ENCODE results near the gene RNF14. TPM values are rescaled to one million over a fixed set of nuclear protein-coding genes. Genes with fewer than 3 reads are reported as not detected.

RNF14 gene
- total and polyA plus RNA-seq, 2 donors (not counting 1 experiment from before 2014, with no cell fraction given) = 10.5 to 26.6 TPM

GRCh38 chr5:141950207-141951005 is 18.5 kb upstream of the RNF14 start:
- H3K36me3 ChIP-seq (replicated peaks in 1 of 2; ENCODE audit: control extremely low read depth in 1 of 2, control insufficient read depth in 1 of 2, extremely low read depth in 1 of 2, insufficient read depth in 2 of 2, low read length in 1 of 2) = no peaks in the 10 kb centered on the region
- POLR2A ChIA-PET = no interaction called here
- no peak overlapping the region for H3K4me3 Mint-ChIP-seq
- no peaks in the 10 kb centered on the region for H3K9me3 ChIP-seq (ENCODE audit: control extremely low read depth in 1 of 3, control insufficient read depth in 2 of 3, insufficient read depth in 1 of 3, low read length in 2 of 3)
- CTCF ChIA-PET = interaction anchor here (1.0 to 1.2 kb wide), 2 partner anchors 10 to 14 kb away, joined by 4 to 10 read pairs; no protein-coding TSS in a partner anchor
- no peaks in the 10 kb centered on the region for H3K79me2 ChIP-seq (ENCODE audit: control insufficient read depth, insufficient read depth, low read length)
- intact Hi-C loops (cut with micrococcal nuclease) = no loop called here
- peaks cover 12% of the 10 kb centered on the region for H3K4me1 Mint-ChIP-seq
- no peak overlapping the region for H3K4me3 ChIP-seq (ENCODE audit: control extremely low read depth in 1 of 5, extremely low read depth in 1 of 5, insufficient read depth in 1 of 5, low read depth in 2 of 5, low read length in 4 of 5)
- H3K27me3 ChIP-seq (replicated peaks in 1 of 4; ENCODE audit: control extremely low read depth in 1 of 4, control insufficient read depth in 3 of 4, insufficient read depth in 4 of 4, low read length in 3 of 4) = no peaks in the 10 kb centered on the region
- H3K27ac ChIP-seq (ENCODE audit: low read length in 2 of 2) = no peak overlapping the region
- H3K27me3 Mint-ChIP-seq = no peaks in the 10 kb centered on the region
- no CpG with 5 or more reads among the region's 3 CpGs for WGBS (ENCODE audit: insufficient coverage)
- H3K4me1 ChIP-seq (ENCODE audit: control insufficient read depth in 2 of 2, insufficient read depth in 2 of 2, low read length in 2 of 2) = peaks cover 0 to 6% of the 10 kb centered on the region in 2 donors
- no peak overlapping the region for H3K9ac ChIP-seq (ENCODE audit: low read length)
- H4K20me1 ChIP-seq (ENCODE audit: control insufficient read depth, insufficient read depth, low read length, poor library complexity, severe bottlenecking) = no peaks in the 10 kb centered on the region
- TF ChIP-seq CTCF (IDR thresholded peaks at IDR 0.05) (no peak), EZH2 (IDR thresholded peaks at IDR 0.05; ENCODE audit: borderline replicate concordance, insufficient read depth, low read depth, low read length, poor library complexity, severe bottlenecking) (no peak)
- ATAC-seq (ENCODE audit: low read depth) (no peak), DNase-seq (no peak)
- H3K9me3 Mint-ChIP-seq (ENCODE audit: insufficient read depth) = no peaks in the 10 kb centered on the region
- H3K4me2 ChIP-seq (replicated peaks; ENCODE audit: low read depth, low read length, poor library complexity, severe bottlenecking) = no peak overlapping the region
- no peak overlapping the region for H3K27ac Mint-ChIP-seq
- no peak overlapping the region for H2AFZ ChIP-seq (ENCODE audit: insufficient read depth, low read depth, low read length, poor library complexity, severe bottlenecking)

- Mint-ChIP-seq H3K4me3 (no peak overlapping the region), H3K27me3 (no peaks in the 10 kb centered on the region), H3K9me3 (ENCODE audit: insufficient read depth) (no peaks in the 10 kb centered on the region), H3K4me1 (peaks cover 12% of the 10 kb centered on the region), H3K27ac (no peak overlapping the region)
- Histone ChIP-seq H3K9me3 (ENCODE audit: control extremely low read depth in 1 of 3, control insufficient read depth in 2 of 3, insufficient read depth in 1 of 3, low read length in 2 of 3) (no peaks in the 10 kb centered on the region), H3K27ac (ENCODE audit: low read length in 2 of 2) (no peak overlapping the region), H2AFZ (ENCODE audit: insufficient read depth, low read depth, low read length, poor library complexity, severe bottlenecking) (no peak overlapping the region), H3K4me2 (replicated peaks; ENCODE audit: low read depth, low read length, poor library complexity, severe bottlenecking) (no peak overlapping the region), H3K4me1 (ENCODE audit: control insufficient read depth in 2 of 2, insufficient read depth in 2 of 2, low read length in 2 of 2) (peaks cover 0 to 6% of the 10 kb centered on the region in 2 donors), H3K36me3 (replicated peaks in 1 of 2; ENCODE audit: control extremely low read depth in 1 of 2, control insufficient read depth in 1 of 2, extremely low read depth in 1 of 2, insufficient read depth in 2 of 2, low read length in 1 of 2) (peaks cover 0 to 2% of the 10 kb centered on the region in 2 experiments), H3K9ac (ENCODE audit: low read length) (no peak overlapping the region), H4K20me1 (ENCODE audit: control insufficient read depth, insufficient read depth, low read length, poor library complexity, severe bottlenecking) (no peaks in the 10 kb centered on the region), H3K27me3 (replicated peaks in 1 of 4; ENCODE audit: control extremely low read depth in 1 of 4, control insufficient read depth in 3 of 4, insufficient read depth in 4 of 4, low read length in 3 of 4) (no peaks in the 10 kb centered on the region), H3K4me3 (ENCODE audit: control extremely low read depth in 1 of 5, extremely low read depth in 1 of 5, insufficient read depth in 1 of 5, low read depth in 2 of 5, low read length in 4 of 5) (no peak overlapping the region), H3K79me2 (ENCODE audit: control insufficient read depth, insufficient read depth, low read length) (no peaks in the 10 kb centered on the region)
- peak; percentile 82 for ATAC-seq (ENCODE audit: low read depth)
- 49% methylated on average over 4 of the region's 9 CpGs for WGBS (ENCODE audit: insufficient coverage)
- peak; percentile 47 for DNase-seq
- intact Hi-C loops (cut with micrococcal nuclease) = no loop called here
- POLR2A ChIA-PET = no interaction called here
- TF ChIP-seq EZH2 (IDR thresholded peaks at IDR 0.05; ENCODE audit: borderline replicate concordance, insufficient read depth, low read depth, low read length, poor library complexity, severe bottlenecking) (no peak), CTCF (IDR thresholded peaks at IDR 0.05) (peak; percentile 62)
- CTCF ChIA-PET = interaction anchor here (1.0 to 1.2 kb wide), 2 partner anchors 9 to 13 kb away, joined by 4 to 10 read pairs; no protein-coding TSS in a partner anchor
These were observed 17.5 kb upstream of the RNF14 start for GRCh38 chr5:141951332-141951781.

All from B cell (primary cell).